Activated CD4-positive, CD25-positive, alpha-beta regulatory T cell treated with anti-CD3 and anti-CD28 coated beads, Interleukin-2, amount 50 U/mL, for 16 hours (primary cell): ENCODE results near the gene LGI4.
A peak's percentile ranks its signal among the peaks of the same experiment; 100 is the strongest.
"Not testable (repeated sequence)": the region's sequence is repeated elsewhere in the genome, so short reads cannot be mapped to it uniquely, and the experiment has no call there.

Experiments used
- DNase-seq: peaks from one replicate; pipeline ENCODE4 v3.0.0-alpha.2; 2020; ENCODE audit warnings: low read depth, low spot score

The LGI4 gene

DNA sequence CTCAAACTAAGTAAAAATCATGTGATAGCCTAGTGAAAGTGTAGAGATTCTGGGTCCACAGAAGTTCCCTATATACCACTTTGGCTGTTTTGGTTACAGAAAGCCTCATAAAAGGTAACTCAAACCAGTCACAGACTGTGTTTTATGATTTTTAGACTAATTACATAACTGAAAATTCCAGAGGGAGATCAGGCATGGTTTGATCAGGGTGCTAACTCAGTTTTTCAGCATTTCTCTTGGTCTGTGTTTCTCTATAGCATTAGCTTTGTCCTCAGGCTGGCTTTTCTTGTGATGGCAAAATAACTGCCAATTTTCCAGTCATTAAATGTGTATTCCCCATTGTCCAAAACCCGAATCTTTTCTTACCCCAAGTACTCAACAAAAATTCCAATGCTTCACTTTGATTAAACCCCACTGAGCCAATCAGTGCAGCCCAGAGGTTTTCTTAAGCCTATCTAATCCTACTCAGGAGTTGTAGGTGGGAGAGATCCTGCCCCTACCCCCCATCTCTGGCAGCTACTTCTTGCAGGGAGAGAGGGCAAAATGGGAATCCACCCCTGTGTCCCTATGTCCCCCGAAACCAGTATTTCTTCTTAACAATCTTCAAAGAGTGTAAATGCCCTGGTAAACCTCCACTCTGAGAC lies 27.8 kb downstream of the LGI4 start:
- no peak for DNase-seq

DNA sequence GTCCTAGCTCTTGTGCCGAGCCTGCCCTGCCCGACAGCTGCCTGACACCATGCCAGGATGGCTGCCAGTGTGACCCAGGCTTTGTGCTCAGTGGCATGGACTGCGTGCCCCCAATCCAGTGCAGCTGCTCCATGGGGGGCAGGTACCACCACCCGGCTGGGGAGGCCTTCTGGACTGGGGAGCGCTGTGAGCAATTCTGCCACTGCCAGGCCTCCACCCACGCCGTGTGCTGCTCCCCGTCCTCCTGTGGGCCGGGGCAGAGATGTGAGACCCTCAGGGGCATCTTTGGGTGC lies 28.6 kb downstream of the LGI4 start:
- DNase-seq = no peak

DNA sequence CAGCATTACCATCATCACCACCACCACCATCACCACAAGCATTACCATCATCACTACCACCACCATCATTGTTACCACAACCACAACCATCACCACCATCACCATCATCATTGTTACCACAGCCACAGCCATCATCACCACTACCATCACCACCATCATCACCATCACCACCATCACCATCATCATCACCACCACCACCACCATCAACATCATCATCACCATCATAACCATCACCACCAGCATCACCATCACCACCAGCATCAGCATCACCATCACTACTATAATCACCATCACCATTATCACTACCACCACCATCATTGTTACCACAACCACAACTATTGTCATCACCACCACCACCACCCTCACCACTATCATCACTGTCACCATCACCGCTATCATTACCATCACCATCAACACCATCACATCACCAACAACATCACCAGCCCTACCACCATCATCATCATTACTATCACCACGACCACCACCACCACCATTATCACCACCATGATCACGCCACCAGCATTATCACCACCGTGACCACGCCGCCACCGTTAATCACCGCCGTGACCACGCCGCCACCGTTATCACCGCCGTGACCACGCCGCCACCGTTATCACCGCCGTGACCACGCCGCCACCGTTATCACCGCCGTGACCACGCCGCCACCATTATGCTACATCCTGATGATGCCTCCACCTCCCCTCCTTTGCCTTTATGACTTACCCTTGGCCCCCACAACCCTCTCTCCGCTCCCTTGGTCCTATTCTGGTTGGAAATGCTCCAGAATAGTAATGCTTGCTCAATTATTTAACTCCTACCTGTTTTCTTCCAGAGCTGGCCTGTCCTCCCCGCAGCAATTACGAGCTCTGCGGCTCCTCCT lies 29.2 kb downstream of the LGI4 start:
- no peak for DNase-seq

DNA sequence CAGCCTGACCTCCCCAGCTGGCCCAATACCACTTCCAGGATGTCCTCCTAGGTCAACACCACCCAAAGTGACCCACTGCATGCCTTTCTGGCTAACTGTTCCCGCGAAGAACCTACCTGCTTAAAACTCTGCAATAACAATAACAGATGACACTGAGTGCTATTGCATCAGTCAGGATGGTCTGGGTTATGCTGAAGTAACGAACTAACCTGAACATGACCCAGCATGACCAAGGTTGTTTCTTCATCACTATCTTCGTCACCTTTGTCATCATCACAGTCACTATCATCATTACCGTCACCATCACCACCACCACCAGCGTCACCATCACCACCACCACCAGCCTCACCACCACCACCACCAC lies 29.8 kb downstream of the LGI4 start:
- no peak for DNase-seq

DNA sequence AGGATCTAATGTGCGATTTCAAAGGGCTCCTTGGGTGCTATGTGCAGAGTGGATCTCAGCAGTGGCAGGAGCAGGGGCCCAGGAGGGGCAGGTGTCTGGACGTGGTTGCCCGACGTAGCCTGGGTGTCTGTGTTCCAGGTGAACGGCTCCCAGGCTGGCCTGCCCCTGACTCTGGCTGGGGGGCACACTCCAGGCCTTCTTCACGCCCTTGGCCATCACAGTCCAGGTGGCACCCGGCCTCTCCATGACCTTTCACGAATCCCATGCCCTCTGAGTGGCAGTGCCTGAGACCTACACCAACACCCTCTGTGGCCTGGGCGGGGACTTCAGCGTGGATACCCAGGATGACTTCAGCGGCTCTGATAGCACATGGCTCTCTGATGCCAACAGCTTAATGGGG lies 30.5 kb downstream of the LGI4 start:
- no peak for DNase-seq

DNA sequence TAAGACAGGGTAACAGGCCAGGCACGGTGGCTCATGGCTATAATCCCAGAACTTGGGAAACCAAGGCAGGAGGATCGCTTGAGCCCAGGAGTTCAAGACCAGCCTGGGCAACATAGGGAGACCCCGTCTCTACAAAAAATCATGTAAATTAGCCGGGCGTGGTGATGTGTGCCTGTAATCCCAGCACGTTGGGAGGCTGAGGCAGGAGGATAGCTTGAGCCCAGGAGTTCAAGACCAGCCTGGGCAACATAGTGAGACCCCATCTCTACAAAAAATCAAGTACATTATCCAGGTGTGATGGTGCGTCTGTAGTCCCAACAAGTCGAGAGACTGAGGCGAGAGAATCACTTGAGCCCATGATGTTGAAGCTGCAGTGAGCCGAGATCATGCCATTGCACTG lies 31.2 kb downstream of the LGI4 start:
- not testable (repeated sequence) for DNase-seq

DNA sequence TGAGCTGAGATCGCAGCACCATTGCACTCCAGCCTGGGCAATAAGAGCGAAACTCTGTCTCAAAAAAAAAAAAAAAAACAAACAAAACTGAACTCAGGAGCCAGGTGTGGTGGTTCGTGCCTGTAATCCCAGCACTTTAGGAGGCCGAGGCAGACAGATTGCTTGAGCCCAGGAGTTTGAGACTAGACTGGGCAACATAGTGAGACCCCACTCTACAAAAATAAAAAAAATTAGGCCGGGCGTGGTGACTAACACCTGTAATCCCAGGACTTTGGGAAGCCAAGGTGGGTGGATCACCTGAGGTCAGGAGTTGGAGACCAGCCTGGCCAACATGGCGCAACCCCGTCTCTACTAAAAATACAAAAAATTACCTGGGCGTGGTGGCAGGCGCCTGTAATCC lies 32.9 kb downstream of the LGI4 start:
- not testable (repeated sequence) for DNase-seq

DNA sequence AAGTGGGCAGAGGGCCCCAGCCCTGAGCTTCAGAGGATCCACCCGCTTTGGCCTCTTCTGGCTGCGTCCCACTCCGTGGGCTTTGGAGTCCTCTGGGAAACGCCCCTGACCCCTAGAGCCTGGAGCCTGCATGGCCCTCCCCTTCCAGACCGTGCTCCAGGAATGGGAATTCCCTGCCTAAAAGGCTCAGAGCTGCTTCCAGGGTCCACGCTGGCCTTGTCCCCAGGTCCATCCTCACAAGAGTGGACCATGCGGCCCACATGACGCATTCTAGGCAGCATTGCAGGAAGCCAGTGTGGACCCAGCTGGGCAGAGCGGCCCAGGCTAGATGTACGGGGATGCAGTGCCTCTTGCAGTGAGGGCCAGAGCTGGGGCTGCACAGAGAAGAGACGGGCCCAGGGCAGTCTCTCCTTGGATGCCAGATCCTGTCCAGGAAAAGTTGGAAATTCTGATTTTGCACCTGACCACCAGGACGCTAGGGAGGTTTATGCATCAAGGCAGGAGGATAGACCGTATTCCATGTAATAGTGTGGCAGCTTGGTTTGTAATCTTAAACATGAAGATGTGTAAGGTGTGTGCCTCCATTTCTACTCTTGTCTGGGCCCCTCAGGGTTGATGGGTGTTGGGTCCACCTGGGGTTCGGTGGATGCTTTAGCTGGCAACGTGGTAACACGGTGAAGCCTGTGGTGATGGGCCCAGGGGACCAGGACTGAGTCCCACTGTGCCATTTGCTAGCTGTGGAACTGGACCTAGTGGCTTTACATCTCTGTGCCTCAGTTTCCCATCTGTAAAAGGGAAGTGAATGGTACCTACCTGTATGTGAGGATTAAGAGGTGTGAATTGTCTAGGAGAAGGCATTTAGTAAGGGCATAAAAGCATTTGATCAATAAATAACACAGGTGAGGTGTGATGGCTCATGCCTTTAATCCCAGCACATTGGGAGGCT lies 34.0 kb downstream of the LGI4 start:
- DNase-seq = no peak

DNA sequence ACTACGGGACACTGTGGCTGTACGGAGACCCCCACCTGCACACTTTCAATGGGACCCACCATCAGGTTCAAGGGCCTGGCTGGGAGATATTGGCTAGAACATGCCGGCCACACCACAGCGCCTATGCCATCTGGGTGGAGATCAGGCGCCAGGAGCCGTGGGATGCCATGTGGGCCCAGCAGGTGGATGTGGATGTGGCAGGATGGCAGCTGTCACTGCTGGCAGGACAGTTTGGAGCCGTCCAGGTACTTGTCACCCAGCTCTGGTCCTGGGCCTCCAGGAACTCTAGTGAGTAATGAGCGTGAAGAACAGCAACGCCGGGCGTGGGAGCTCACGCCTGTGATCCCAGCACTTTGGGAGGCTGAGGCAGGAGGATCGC lies 35.0 kb downstream of the LGI4 start:
- no peak for DNase-seq

DNA sequence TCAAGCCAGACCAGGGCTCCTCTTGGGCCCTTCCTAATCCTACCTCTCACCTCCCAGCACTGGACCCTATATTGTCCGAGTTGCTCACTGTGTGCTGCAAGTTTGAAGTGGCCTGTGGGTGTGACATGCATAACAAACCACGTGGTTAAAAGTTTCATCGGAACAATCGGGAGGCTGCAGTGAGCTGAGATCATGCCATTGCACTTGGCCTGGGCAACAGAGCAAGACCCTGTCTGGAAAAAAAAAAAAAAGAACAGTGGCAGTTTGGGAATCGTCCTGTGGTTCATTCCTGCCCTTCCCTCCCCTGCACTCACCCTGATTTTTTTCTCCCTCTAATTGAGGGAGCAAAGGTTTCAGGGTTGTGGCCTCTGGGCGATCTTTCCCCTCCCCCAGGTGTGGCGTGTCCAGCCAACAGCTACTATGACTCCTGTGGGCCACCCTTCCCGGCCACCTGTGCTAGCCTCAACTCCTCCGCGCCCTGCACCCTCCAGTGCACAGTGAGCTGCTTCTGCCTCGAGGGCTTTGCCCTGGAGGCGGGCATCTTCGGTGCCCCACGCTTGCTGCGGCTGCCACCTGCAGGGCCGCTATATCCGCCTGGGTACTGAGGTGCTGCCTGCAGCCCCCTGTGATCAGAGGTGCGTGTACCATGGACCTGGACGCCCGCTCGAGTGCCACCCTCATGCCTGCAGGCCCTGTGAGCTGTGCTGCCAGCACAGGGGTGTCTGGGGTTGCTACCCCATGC lies 35.5 kb downstream of the LGI4 start:
- no peak for DNase-seq

DNA sequence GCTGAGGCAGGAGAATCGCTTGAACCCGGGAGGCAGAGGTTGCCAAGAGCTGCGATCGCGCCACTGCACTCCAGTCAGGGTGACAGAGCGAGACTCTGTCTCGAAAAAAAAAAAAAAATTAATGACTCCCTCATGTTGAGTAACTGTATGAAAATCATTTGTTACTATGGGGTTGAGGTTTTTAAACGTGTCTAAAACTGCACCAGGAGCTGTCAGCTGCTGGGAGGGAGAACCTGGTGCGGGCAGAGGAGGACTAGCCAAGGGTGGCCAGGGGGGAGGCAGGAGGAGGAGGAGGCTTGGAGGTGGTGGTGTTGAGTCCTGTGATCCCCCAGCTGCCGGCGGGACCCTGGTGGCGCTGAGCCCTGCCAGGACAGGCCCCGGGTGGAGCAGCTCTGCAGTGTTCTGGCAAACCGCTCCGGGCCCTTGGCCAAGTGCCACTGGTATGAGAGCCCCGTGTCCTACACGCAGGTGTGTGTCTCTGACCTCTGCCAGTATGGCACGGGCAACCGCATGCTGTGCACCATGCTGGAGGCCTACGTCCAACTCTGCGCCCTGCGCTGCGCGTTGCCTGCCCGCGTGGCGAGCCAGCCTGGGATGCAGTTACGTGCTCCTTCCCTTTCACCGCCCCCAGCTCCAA lies 36.3 kb downstream of the LGI4 start:
- no peak for DNase-seq

DNA sequence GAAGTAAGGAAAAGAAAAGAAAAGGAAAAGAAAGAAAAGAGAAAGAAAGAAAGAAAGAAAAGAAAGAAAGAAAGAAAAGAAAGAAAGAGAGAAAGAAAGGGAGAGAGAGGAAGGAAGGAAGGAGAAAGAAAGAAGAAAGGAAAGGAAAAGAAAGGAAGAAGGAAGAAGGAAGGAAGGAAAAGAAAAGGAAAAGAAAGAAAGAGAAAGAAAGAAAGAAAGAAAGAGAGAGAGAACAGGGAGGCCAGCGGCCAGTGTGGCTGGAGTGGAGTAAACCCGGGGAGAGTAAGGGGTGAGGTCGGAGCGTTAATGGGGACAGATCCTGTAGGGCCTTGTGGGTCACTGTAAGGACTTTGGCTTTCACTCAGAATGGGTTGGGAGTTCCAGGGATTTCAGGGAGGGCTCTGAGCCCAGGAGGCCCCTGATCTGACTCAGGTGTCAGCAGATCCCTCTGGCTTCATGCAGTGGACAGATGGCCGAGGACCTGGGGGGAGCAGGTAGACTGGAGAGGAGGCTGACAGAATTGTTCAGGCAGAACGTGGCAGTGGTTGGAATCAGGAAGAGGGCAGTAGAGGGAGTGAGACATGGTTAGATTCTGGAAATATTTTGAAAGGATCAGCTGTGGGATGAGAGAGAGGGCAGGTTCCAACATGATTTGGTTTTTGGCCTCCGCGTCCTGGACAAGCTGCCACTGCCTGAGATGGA lies 39.0 kb downstream of the LGI4 start:
- DNase-seq = no peak

DNA sequence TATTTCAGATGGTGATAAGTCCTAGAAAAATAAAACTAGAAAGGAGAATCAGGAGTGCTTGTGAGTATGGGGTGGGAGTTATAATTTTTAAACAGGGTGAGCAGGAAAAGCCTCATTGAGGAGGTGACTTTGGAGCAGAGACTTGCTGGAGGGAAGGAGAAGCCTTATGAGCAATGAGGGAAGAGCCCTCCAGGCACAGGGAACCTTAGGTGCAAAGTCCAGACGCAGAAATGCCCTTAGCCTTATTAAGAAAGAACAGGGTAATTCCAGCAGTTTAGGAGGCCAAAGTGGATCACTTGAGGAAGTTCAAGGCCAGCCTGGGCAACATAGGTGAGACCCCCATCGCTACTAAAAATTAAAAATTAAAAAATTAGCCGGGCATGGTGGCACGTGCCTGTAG lies 40.2 kb downstream of the LGI4 start:
- DNase-seq = no peak

DNA sequence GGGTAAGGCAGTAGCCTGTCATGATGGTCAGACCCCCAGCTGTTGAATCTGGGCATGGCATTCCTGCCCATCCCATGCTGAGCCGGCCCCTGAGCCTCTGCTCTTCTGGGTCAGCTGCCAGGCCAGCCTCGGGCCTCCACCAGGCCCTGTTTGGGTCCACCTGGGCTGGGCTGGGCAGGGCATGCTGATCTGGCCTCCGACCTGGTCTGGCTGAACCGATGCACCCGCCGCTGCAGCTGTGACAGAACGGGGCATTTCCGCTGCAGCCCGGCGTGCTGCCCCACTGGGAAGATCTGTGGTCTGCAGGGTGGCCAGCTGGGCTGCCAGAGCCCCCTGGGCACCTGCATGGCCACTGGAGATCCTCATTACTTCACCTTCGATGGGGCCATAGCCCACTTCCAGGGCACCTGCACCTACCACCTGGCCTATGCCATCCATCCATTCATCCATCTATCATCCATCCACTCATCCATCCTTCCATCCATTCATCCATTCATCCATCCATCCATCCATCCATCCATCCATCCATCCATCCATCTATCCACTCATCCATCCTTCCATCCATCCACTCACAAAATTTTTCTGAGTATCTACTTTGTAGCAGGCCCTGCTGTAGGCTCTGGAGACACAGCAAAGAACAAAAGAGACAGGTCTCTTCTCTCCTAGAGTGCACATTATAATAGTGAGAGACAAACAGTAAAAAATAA lies 40.8 kb downstream of the LGI4 start:
- no peak for DNase-seq

DNA sequence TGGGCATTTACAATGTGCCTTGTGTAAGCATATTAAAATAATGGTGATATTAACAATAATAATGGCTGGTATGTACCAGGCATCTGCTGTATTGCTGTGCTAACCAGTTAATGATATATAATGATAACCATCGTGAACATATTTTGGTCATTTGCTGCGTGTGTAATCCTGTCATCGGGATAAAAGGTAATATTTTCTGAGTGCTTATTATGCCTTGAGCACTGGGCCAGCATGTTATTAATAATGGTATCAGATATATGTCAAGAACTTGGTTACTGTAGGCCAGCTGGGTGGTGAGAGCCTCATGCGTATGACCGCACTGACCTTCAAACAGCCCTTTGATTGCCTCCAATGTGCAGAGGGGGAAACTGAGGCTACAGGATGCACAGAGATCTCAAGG lies 41.4 kb downstream of the LGI4 start:
- no peak for DNase-seq

DNA sequence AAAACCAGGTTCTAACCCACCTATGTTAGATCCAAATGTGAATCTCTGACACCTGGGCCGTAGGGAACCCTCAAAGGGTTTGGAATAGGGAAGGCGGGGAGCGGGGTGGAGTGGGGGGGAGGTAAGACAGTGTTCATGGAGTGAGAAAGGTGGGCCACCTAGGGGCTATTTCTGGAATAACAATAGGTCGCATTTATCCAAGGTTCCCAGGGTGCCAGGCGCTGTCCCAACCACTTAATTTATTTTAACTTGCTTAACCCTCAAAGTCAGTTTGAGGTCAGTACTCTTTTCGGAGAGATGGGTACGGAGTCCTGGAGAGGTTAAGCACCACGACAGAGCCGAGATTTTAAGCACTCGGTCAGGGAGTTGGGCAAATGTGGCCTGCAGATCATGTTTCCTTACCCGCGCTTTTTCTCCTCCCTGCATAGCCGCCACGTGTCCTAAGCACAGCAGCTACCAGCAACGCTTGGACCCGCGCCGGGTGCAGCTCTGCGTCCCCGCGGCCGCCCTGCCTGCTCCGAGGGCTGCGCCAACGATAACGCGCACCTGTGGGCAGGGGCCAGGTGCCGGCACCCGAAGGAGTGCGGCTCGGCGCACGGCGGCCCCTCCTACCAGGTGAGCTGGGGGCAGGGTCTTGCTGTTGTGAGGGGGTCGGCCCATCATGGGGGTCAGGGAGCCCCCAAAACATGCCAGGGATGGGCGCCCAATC lies 44.2 kb downstream of the LGI4 start:
- DNase-seq = peak; percentile 11

DNA sequence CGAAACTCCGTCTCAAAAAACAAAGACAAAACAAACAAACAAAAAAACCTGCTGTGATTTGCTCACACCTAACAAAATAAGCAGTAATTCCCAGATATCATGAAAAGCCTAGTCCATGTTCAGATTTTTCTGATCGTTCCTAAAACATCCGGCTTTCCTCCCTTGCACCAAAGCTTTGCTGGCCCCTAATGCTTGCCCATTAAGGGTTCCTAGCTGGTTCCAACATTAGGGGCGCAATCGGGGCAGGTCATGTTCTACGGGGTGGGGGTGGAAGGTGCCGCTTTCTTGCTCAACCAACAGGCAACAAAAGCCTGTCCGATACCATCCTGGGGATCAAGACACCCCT lies 44.7 kb downstream of the LGI4 start:
- no peak for DNase-seq

DNA sequence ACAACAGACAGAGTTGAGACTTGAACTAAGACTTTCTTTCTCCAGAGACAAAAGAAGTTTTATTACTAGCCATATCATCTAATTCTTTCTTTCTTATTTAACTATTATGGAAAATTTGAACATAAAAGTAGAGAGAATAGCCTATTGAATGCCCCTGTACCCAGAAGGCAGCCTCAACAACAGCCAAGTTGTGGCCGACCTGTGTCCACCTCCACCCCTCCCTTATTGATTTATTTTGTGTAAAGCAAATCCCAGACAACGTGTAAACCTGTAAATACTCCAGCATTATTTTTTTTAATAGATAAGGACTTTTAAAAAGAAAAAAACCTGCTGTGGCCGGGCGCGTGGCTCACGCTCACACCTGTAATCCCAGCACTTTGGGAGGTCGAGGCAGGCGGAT lies 45.3 kb downstream of the LGI4 start:
- DNase-seq = no peak

DNA sequence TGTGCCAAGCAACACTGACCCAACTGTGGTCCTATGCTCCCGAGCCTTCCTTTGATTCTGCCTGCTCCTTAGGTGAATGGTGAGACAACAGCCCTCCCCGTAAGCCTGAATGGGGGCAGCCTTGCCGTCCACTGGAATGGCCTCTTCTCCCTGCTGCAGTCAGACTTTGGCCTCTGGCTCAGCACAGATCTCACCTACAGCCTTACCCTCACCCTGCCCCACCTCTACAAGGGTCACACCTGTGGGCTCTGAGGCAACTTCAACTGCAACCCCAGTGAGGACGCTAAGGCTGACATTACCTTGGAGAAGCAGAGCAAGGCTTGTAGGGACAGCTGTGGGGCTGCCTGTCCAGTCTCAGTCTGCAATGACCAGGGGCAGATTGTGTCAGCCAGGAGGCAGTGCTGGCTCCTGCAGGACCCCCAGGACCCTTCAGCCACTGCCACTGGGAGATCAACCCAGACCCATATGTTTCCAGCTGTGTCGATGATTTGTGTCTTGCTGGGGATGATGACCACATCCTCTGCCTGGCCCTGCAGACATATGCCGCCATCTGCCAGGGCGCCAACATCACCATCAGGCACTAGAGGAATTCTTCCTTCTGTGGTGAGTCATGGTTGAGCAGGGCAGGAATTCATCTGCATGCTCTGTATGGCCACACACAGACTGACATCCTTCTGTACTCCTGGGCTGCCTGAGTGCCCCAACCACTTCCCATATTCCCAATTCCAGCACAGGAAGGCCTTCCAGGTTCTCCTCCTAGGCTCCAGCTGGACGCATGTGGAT lies 46.5 kb downstream of the LGI4 start:
- DNase-seq = no peak
